Cardiac fibroblast (primary cell): ENCODE data around the gene ACP3.

ENCODE experiments used
- DNase-seq, 2 donors: peaks; one replicate each; pipeline versions ENCODE4 v3.0.0 to v3.0.0-alpha.2; 2010; ENCODE audit warnings: low read depth in 2 of 2
- H3K4me3 ChIP-seq, 2 donors: replicated peaks in 1 of 2; 1 replicate in 1 of 2; 2 replicates in 1 of 2; pipeline ENCODE4 v1.5.1; 2011; ENCODE audit warnings: low read depth in 2 of 2, low read length in 2 of 2, mild to moderate bottlenecking in 2 of 2, moderate library complexity in 1 of 2
- CTCF ChIP-seq: IDR thresholded peaks from one replicate; pipeline ENCODE4 v1.5.1; 2011; ENCODE audit warnings: low read depth, mild to moderate bottlenecking, low read length, inconsistent platforms

ACP3 gene

DNA sequence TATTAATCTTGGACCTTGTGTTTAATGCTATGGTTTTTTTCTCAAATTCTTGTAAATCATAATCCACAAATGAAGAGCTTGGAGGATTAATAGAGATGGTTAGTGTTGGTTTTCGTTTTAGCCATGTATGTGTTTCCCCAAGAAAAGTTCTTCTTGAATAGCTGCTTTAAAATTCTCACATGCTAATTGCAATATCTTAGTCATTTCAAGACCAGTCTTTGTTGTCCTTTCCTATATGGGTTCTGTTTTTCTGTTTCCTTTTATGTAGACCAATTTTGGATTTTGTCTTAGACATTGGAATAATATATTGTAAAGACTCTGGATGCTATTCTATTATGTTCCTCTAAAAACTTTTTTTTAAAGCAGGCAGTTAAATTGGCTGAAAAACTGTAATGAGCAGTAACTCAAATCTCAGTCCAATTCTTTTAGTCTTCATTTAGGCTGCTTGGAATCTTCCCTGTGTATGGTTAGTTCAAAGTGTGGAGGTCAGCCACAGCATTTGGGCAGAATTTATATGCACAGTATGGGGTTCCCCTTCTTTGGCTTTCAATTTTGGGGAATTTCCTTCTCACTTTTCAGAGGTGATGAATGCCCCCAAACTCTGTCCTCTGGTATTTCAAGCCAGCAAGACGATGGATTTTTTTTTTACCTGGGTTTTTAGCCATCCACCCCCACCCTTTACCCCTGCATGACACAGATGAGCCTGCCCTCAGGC lies 61.0 kb downstream of the ACP3 start:
- DNase-seq: no peak
- TF ChIP-seq CTCF: no peak

DNA sequence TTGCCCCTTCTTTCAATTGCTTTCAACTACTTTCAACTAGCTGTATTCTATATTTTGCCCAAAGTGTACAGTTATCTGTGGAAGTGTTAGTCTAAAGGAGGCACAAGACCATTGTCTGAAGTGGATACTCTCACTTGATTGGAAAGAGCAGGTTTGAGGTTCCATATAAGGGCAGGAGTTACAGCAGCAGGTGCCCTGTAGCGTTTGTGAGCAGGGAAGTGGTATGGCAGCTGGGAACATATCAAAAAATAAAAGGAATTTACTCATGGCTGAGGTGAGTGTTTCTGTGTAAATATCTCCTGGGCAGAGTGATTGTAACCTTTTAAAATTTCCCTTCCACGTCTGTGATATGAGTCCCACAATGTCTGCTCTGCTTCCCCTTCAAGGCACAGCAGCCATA lies 61.6 kb downstream of the ACP3 start:
- no peak for DNase-seq
- no peak for TF ChIP-seq CTCF
- no peak overlapping the region for H3K4me3 ChIP-seq

More for the DNA sequence above, 61.0 kb downstream of the ACP3 start:
- no peak overlapping the region for H3K4me3 ChIP-seq

DNA sequence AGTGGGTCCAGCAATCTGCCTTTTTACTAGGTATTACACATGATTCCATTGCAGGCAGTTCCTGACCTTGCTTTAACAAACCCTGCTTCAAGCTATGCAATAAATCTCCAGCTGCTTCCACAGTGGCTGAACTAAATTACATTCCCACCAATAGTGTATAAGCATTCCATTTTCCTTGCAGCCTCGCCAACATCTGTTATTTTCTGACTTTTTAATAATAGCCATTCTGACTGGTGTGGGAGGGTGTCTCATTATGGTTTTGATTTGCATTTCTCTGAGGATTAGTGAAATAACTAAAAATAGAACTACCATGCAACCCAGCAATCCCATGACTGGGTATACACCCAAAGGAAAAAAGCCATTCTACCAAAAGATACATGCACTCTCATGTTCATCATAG lies 63.7 kb downstream of the ACP3 start:
- TF ChIP-seq CTCF: no peak
- H3K4me3 ChIP-seq: no peak overlapping the region
- no peak for DNase-seq

GRCh38 chr3:132381348-132381944 lies 64.2 kb downstream of the ACP3 start:
- H3K4me3 ChIP-seq: no peak overlapping the region
- TF ChIP-seq CTCF: no peak
- no peak for DNase-seq

GRCh38 chr3:132382267-132382666 lies 65.1 kb downstream of the ACP3 start:
- no peak for TF ChIP-seq CTCF

GRCh38 chr3:132382688-132383194 lies 65.5 kb downstream of the ACP3 start:
- no peak overlapping the region for H3K4me3 ChIP-seq
- DNase-seq: no peak
- no peak for TF ChIP-seq CTCF

More at GRCh38 chr3:132382267-132382666, 65.1 kb downstream of the ACP3 start:
- DNase-seq: no peak
- no peak overlapping the region for H3K4me3 ChIP-seq
